Measurements from ENCODE around the gene RSPRY1.

DNA sequence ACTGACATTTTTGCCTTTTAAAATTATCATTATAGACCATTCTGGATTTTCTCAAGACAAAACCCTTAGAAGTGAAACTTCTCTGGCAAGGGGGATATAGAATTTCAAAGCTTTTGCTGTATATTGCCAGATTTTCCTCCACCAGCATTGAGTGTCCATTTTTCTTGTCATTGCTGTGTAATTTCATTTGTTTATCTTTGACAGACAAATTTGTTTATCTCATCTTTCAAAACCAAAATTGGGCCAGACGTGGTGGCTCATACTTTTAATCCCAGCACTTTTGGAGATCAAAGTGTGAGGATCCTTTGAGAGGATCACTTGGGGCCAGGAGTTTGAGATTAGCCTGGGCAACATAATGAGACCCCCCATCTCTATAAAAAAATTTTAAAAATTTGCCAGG is 43.0 kb downstream of the RSPRY1 start:
- TF ChIP-seq, protein P1, sequence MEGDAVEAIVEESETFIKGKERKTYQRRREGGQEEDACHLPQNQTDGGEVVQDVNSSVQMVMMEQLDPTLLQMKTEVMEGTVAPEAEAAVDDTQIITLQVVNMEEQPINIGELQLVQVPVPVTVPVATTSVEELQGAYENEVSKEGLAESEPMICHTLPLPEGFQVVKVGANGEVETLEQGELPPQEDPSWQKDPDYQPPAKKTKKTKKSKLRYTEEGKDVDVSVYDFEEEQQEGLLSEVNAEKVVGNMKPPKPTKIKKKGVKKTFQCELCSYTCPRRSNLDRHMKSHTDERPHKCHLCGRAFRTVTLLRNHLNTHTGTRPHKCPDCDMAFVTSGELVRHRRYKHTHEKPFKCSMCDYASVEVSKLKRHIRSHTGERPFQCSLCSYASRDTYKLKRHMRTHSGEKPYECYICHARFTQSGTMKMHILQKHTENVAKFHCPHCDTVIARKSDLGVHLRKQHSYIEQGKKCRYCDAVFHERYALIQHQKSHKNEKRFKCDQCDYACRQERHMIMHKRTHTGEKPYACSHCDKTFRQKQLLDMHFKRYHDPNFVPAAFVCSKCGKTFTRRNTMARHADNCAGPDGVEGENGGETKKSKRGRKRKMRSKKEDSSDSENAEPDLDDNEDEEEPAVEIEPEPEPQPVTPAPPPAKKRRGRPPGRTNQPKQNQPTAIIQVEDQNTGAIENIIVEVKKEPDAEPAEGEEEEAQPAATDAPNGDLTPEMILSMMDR (IDR thresholded peaks at IDR 0.05) = no peak
- no peak for TF ChIP-seq POLR2A (IDR thresholded peaks at IDR 0.05)

Measured in uterus (tissue), 2 donors.